NCI-H774 (cell line): ENCODE measurements around the gene SMPD4.
"Not testable (repeated sequence)": the region's sequence is repeated elsewhere in the genome, so short reads cannot be mapped to it uniquely, and the experiment has no call there.

Experiments
- DNase-seq: peaks from one replicate; lab custom pipeline; 2025; lab: John Stamatoyannopoulos, UW

Gene SMPD4

GRCh38 chr2:130141645-130142370, 39.6 kb downstream of the SMPD4 start:
- DNase-seq = not testable (repeated sequence)

- DNase-seq = not testable (repeated sequence)
These were observed 40.4 kb downstream of the SMPD4 start for GRCh38 chr2:130141002-130141401.

- DNase-seq = not testable (repeated sequence)
These were observed 40.9 kb downstream of the SMPD4 start for GRCh38 chr2:130140516-130140915.

- DNase-seq = not testable (repeated sequence)
These were observed 41.8 kb downstream of the SMPD4 start for GRCh38 chr2:130139331-130140280.

- DNase-seq = not testable (repeated sequence)
These were observed 42.6 kb downstream of the SMPD4 start for GRCh38 chr2:130138841-130139251.

GRCh38 chr2:130138326-130138725, 43.1 kb downstream of the SMPD4 start:
- DNase-seq = not testable (repeated sequence)

GRCh38 chr2:130137118-130137517, 44.3 kb downstream of the SMPD4 start:
- not testable (repeated sequence) for DNase-seq

- DNase-seq = not testable (repeated sequence)
These were observed 44.9 kb downstream of the SMPD4 start for GRCh38 chr2:130136546-130136945.

GRCh38 chr2:130135692-130136541, 45.5 kb downstream of the SMPD4 start:
- DNase-seq = no peak

GRCh38 chr2:130129120-130129829, 52.1 kb downstream of the SMPD4 start, which contains the start of gene POTEF:
POTEF (minus strand) TSS chr2:130129222; CDS start chr2:130120515, 8,707 bp downstream.
- DNase-seq = not testable (repeated sequence)

- DNase-seq = not testable (repeated sequence)
These were observed 52.9 kb downstream of the SMPD4 start for GRCh38 chr2:130128464-130128863.

- DNase-seq = not testable (repeated sequence)
These were observed 53.7 kb downstream of the SMPD4 start for GRCh38 chr2:130127726-130128125.

GRCh38 chr2:130120924-130121323, 60.5 kb downstream of the SMPD4 start:
- DNase-seq = not testable (repeated sequence)

- not testable (repeated sequence) for DNase-seq
These were observed 78.6 kb downstream of the SMPD4 start for GRCh38 chr2:130102597-130103363.
